ENCODE results near the gene CASK.

CASK gene

DNA sequence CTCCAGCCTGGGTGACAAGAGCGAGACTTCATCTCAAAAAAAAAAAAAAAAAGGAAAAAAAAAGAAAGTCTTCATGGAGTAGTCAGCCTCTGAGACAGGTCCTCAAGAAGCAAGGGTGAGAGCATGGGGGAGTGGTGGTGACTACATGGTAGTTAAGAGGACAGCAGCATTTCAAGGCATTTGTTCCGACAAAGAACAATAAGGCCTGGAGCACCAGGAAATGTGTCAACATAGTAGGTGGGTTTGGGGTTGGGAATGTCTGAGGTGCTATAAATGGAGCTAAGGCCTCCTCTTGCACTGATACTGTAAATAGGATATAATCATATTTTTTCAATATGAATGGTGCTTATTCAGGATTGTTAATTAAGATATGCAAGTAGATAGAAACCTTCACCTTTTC is 165.0 kb downstream of the CASK start:
- DNase-seq (ENCODE audit: low read depth): no peak
- H3K4me3 ChIP-seq (ENCODE audit: low read depth, low read length): no peak overlapping the region
- TF ChIP-seq, protein P1, sequence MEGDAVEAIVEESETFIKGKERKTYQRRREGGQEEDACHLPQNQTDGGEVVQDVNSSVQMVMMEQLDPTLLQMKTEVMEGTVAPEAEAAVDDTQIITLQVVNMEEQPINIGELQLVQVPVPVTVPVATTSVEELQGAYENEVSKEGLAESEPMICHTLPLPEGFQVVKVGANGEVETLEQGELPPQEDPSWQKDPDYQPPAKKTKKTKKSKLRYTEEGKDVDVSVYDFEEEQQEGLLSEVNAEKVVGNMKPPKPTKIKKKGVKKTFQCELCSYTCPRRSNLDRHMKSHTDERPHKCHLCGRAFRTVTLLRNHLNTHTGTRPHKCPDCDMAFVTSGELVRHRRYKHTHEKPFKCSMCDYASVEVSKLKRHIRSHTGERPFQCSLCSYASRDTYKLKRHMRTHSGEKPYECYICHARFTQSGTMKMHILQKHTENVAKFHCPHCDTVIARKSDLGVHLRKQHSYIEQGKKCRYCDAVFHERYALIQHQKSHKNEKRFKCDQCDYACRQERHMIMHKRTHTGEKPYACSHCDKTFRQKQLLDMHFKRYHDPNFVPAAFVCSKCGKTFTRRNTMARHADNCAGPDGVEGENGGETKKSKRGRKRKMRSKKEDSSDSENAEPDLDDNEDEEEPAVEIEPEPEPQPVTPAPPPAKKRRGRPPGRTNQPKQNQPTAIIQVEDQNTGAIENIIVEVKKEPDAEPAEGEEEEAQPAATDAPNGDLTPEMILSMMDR (IDR thresholded peaks at IDR 0.05; ENCODE audit: low read depth, low read length, missing control alignments): no peak

DNA sequence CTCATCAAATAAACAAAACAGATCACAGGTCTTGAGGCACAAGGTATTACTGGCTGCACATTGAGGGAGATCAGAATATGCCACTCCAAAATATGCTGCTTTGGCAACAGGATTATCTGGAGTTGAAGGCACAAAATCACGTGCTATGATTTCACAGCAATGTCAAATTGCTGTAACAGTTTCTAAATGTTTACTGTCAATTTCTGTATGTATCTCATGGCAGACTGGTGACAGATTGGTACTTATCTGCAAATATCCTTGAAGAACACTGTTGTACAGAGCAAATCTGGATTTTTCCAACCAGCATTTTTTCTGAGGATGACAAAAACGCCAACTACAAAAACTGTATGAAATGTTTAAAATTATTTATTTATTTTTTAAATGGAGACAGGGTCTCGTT is 172.6 kb downstream of the CASK start:
- TF ChIP-seq, protein P1 (IDR thresholded peaks at IDR 0.05; ENCODE audit: low read depth, low read length, missing control alignments): no peak
- no peak overlapping the region for H3K4me3 ChIP-seq (ENCODE audit: low read depth, low read length)
- DNase-seq (ENCODE audit: low read depth): no peak

DNA sequence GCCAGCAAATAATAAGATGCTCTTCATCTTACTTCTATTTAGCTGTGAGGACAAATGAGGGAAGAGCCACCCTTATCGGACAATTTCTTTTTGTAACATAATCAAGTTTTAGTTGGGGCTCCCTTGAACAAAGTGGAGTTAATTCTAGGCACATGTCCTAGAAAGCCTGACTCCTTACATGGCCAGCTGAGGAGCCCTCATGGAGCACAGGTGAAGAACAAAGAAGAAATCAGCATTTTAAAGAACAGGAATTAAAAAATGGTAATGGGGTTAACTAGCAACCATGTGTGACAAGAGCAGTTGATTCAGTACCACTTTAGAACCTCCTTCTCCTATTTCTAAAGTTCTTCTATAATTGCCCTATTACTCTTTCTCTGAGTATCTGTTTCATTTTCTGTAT is 183.5 kb downstream of the CASK start:
- TF ChIP-seq, protein P1 (IDR thresholded peaks at IDR 0.05; ENCODE audit: low read depth, low read length, missing control alignments): no peak
- DNase-seq (ENCODE audit: low read depth): no peak
- no peak overlapping the region for H3K4me3 ChIP-seq (ENCODE audit: low read depth, low read length)

DNA sequence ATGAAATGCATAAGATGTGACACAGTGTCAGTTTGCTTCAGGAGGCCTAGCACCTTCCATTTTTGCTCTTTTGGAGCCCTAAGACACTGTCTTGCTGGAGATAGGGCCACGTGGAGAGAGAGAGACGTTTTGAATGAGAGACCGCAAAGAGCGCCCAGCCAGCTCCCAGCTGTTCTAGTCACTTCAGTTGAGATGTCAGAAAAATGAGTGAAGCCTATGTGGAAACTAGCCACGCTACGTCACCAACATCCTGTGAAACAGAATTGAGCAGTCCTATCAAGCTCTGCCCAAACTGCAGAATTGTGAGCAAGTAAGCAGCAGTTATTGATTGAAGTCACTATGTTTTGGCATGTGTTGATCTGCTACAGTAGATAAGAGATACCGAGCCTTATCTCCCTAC is 186.3 kb downstream of the CASK start:
- no peak for DNase-seq (ENCODE audit: low read depth)
- TF ChIP-seq, protein P1 (IDR thresholded peaks at IDR 0.05; ENCODE audit: low read depth, low read length, missing control alignments): no peak
- H3K4me3 ChIP-seq (ENCODE audit: low read depth, low read length): no peak overlapping the region

DNA sequence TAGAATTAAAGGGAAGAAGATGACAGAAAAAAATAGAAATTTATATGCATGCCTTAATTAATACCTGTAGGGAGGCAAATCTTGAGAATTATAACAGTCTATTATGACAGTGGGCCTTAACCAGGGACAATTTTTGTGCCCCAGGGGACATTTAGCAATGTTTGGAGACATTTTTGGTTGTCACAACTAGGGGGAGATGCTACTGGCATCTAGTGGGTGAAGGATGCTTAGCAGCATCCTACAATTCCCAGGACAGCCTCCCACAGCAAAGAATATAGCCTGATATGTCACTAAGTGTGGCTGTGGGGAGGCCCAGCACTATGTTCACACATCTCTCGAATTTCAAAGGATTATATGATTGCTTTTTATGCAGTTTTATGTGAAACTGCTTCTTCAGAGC is 188.8 kb downstream of the CASK start:
- DNase-seq (ENCODE audit: low read depth): no peak
- TF ChIP-seq, protein P1 (IDR thresholded peaks at IDR 0.05; ENCODE audit: low read depth, low read length, missing control alignments): peak; percentile 51
- no peak overlapping the region for H3K4me3 ChIP-seq (ENCODE audit: low read depth, low read length)

DNA sequence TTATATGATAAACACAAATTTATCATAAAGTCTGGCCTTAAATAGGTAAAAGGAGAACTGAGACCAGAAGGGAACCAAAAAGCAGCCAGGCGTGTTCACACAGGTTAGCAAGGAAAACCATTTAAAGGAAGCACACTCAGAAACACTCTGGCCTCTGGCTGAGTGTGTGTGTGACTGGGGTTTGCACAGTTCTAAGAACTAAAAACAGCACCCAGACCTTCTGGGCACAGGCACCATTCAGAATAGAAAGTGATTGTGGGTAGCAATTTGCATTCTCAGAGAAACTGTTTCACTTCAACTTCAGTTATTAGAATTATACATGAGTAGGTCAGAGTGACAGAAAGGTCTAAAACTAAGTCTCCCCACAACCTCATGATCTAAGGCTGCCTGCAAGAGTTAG is 189.4 kb downstream of the CASK start:
- DNase-seq (ENCODE audit: low read depth): peak; percentile 85
- H3K4me3 ChIP-seq (ENCODE audit: low read depth, low read length): no peak overlapping the region
- TF ChIP-seq, protein P1 (IDR thresholded peaks at IDR 0.05; ENCODE audit: low read depth, low read length, missing control alignments): no peak

DNA sequence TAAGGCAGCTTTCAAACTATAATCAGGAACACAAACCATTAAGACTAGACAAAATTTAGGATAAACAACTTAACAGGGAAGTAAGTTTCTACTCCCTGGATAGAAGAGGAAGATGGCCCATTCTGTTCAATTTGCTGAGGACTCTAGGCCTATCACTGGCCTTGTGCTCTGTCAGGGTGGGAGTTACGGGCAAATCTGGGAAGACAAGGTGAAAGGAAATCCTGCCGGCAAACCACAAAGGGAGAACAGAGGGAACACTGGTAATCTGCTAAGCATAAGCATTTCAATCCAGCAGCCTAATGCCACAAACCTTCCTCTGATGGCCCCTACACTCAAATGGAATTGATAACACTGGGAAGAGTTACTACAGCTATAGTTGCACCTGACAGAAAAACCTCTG is 191.1 kb downstream of the CASK start:
- TF ChIP-seq, protein P1 (IDR thresholded peaks at IDR 0.05; ENCODE audit: low read depth, low read length, missing control alignments): no peak
- DNase-seq (ENCODE audit: low read depth): no peak

More for the DNA sequence above, 191.1 kb downstream of the CASK start:
- no peak overlapping the region for H3K4me3 ChIP-seq (ENCODE audit: low read depth, low read length)

Measured in GM12864 (cell line).